GM19395 (cell line): Measurements from ENCODE around the gene DOCK9.
"Not testable (repeated sequence)": the region's sequence is repeated elsewhere in the genome, so short reads cannot be mapped to it uniquely, and the experiment has no call there.

Source experiments
- ATAC-seq: cut with Tn5 transposase; IDR thresholded peaks from one replicate; pipeline ENCODE4 v1.9.1; 2021; ENCODE audit warnings: mild to moderate bottlenecking, moderate library complexity; ENCODE audit not compliant: unreplicated experiment

The DOCK9 gene

DNA sequence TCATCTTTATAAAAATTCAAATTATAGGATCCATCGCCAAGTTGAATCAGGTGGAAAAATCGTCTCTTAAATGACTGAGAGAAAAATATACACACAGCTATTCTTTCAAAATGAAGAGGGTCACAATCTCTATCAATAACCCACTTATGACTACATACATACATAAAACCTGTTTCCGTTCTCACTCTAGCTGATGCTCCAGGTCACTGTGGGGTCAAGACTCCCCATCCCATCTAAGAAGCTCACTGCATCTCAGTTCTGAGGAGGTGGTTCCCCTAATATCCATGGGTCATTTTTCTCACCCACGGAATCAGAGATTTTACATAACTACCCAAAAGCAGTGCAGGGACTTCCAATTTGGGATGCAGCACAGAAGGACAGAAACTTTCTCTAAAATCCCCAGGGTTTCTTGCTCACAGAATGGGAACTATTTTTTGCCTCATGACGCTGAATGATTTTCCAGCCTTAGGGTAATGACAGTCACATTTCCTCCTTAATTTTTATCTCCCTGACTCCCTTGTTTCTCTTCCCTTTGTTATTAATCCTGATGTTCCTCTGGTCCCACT is 56.8 kb downstream of the DOCK9 start:
- ATAC-seq = no peak

GRCh38 chr13:98919566-98919965 is 58.3 kb downstream of the DOCK9 start:
- no peak for ATAC-seq

DNA sequence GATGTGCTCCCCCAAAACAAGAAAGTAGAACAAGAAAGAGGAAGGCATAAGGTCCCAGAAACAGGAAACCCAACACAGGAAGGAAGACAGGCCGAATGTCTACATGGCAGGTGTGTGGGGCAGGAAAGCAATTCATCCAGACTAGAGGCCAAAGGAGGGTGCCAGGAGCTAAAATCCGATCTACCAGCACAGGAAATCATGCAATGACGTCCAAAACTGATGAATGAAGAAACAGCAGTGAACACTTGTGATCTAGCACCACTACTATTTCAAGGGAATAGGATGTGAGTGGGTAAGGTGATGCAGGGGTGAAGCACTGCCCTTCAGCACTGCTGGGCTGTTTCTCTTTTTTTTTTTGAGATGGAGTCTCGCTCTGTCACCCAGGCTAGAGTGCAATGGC is 59.1 kb downstream of the DOCK9 start:
- no peak for ATAC-seq

DNA sequence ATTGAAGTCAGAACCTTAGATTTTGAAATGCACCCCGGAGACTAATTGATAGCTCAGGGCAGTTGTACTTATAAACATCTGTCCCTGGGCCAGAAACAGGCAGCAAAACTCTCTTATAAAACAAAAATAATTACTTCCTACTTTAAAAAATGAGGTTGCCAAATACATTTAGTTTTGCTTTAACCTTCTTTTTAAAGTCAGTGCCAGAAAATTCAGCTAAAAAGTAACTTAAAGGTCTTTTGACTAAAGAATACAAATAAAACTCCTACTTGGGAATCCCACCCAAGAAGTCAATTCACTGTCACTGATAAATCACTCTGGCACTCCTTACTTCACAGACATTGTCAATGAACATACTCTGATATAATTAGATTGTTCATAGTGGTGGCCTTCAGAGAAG is 60.7 kb downstream of the DOCK9 start:
- no peak for ATAC-seq

GRCh38 chr13:98916403-98916802 is 61.5 kb downstream of the DOCK9 start:
- no peak for ATAC-seq

GRCh38 chr13:98915981-98916380 is 61.9 kb downstream of the DOCK9 start:
- ATAC-seq = no peak

DNA sequence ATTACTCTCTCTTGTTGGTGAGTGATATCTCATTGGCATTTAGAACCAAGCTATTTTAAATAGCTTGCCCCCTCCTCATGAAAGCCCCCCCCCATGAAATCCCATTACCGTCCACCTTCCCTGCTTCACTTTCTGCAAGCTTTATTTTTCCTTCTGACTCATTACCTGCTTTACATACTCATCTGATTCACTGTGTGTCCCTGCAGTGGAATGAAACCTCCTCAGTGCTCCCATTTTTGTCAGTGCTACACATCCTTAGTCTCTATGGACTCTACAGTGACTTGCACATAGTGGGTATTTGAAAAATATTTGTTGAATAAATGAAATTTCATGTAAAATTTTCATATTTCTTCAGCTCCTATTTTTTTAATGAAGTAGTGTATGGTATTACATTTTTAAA is 62.3 kb downstream of the DOCK9 start:
- no peak for ATAC-seq

DNA sequence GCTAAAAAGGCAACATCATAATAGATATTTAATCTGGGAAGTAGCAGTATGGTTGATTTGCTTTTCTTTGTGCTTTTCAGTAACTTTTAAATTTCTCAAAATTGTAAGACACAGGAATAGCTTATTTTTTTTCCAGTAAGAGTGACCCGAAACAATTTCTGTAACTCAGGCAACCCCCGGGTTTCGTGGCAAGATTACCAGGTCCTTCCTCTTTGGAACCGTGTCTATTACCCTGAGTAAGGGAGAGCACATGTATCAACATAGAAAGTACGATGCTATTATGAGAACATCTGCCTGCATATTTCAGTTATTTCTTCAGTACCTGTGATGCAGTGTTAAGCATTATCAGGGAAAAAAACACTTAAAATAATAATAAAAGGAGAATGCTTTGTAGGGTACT is 64.1 kb downstream of the DOCK9 start:
- no peak for ATAC-seq

DNA sequence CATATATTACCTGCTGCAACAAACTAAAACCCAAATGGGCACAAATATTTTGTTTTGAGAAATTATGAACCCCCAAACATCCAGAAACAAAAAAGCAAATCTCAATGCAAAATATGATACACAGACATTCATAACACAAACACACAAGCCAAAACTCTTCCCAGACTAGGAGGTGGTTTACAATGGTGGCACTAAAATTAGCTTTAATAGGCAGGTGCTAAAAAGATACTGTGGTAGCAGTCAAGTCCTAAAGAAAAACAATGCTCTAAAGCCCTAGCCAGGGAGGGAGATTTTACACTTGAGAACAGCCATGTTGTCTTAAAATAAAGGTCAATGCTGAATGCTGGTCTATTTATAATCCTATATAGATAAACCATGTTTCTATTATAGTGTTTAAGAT is 65.0 kb downstream of the DOCK9 start:
- no peak for ATAC-seq

DNA sequence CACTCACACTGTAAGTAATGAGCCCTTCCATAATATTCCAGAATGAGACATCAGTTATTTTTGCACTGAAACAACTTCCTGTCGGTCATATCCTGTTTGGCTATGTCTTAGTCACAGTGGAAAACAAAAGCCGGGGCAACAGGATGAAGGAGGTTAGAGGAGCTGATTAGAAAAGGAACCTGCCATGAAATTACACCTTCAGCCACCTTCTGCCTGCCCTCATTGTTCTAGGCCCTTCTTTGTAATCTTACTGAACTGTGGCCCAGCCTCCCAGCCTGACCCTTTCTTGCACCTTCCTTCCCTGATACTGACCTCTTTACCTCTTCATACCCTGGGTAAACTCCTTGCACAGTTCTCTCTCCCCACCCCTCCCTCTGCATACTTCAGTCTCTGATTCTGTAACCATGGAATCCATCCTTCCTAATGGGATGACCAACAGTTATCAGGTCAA is 67.3 kb downstream of the DOCK9 start:
- peak; percentile 66 for ATAC-seq

- ATAC-seq = no peak
Observed at GRCh38 chr13:98909016-98909415, 68.8 kb downstream of the DOCK9 start.

DNA sequence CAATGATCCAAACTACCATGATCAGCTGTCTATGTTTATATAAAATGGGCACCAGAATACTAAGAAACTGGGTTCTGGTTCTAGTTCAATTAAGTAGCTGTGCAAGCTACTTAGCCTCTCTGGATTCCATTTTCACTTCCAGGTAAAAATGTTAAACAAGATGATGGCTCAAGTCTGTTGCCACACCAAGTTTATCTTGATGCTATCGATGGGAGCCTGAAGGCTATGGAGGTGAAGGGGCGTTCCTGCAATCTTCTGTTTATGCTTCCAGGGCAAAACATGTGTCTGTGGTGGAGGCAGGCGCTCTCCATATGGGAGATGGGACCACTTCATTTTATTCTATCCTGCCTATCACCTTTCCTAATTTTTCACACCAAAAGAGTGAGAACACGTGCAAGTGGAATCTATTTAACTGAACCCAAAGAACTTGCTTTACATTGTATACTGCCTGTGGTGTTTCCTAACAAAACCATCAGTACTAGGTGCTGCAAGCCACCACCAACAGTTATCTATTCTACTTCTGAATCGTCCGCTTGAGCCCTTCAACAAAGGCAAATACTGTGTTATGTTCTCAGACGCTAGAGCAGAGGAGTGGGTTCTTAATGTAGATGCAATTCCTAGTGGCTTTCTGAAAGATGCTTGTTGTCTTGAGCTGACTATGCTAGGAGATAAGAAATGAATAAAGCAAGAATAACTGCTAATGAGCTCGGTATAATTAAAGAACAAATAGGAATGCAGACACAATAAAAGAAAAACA is 70.9 kb downstream of the DOCK9 start:
- ATAC-seq = no peak

DNA sequence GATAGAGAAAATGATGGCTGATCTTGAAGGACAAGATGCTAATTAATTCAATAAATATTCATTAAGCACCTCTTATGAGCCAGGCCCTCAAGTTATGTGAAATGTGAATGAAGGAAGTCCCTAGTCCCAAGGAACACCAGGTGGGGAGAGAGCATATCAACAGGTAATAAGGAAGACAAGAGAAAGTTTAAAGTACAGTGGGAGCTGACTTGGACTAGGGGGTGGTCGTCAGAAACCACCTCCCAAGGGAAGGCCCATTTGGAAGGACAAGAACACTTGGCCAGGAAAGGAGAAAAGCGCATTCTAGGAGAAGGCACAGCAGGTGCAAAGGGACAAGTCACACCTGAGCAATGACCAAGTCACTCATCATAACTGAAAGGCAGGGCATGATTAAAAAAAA is 72.7 kb downstream of the DOCK9 start:
- ATAC-seq = no peak

GRCh38 chr13:98900442-98900841 is 77.4 kb downstream of the DOCK9 start:
- ATAC-seq = no peak

DNA sequence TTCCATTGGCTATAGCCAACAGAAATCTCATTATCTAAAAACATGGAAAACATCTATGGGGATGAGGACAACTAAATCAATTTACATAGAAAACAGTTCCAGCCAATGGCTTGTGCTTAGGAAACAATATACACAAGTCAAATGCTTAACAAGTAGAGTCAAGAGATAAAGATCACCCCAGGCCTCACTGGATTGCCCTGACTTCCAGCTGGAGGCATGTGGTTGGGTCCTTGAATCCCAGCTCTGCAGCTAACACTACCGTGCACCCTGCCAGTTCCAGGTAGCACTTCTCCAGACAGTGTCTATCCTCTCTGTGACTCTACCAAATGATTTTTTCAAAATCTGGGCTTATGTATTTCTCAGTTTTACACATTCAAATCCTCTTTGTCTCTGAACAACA is 80.2 kb downstream of the DOCK9 start:
- ATAC-seq = no peak

DNA sequence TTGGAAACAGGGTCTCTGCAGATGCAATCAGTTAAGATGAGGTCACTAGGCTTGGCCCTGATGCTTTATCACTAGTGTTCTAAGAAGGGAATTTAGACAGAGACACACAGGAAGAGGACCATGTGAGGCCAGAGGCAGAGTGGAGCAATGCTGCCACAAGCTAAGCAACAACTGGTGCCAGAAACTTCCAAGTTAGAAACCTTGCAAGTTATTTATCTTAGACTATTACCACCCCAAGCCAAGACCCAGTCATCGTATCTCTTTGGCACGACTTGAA is 81.1 kb downstream of the DOCK9 start:
- no peak for ATAC-seq

DNA sequence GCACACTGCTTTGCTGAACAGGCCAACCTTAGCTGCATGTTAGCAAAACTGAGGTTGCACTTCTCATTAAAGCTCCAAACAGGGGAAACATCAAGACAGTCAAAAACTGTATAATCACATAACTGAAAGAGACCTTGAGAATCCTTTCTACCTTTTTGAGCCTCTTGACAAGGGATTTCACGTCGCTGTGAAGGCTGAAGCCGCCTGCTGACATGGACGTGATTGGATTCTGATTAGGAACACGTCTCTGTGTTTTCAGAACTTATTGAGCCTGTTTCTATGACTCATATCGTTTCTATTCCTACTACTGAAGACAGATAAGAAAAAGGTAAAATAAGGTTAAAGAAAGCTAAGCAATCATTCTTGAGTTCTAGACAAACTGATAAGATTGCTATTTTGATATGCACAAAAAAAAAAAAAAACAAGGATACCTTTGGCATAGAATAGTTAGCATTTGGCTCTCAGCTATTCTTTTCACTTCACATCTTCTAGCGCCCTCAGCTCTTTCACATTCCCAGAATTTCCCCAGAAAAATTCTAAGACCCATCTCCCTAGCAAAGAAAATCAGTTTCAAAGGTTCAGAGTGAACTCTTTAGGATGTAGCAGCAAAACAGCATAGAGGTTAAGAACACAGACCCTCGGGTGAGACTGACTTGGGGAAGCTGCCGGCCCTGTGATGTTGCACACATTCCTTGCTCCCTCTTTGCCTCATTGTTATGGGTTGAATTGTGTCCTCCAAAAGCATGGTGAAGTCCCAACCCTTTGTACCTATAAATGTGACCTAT is 81.6 kb downstream of the DOCK9 start:
- no peak for ATAC-seq

DNA sequence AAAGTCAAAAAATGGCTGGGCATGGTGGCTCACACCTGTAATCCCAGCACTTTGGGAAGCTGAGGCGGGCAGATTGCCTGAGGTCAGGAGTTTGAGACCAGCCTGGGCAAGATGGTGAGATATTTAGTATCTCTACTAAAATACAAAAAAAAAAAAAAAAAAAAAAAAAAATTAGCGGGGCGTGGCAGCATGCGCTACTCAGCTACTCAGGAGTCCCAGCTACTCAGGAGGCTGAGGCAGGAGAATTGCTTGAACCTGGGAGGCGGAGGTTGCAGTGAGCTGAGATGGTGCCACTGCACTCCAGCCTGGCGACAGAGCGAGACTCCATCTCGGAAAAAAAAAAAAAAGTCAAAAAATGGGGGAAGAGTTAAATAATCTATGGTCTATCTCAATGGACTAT is 83.0 kb downstream of the DOCK9 start:
- ATAC-seq = not testable (repeated sequence)

- ATAC-seq = no peak
Observed at GRCh38 chr13:98893371-98893770, 84.5 kb downstream of the DOCK9 start.

GRCh38 chr13:98892821-98893220 is 85.0 kb downstream of the DOCK9 start:
- ATAC-seq = no peak

- ATAC-seq = no peak
Observed at GRCh38 chr13:98892077-98892476, 85.8 kb downstream of the DOCK9 start.

- ATAC-seq = no peak
Observed at GRCh38 chr13:98890925-98891324, 86.9 kb downstream of the DOCK9 start.
